Prostate gland (tissue), 2 donors: ENCODE measurements around the gene CLIP1.

Source experiments
- CTCF ChIP-seq, 4 experiments: fragments of 200-600 bp in 2 of 4; fragments of 450-650 bp in 2 of 4; sonication (generic) in 2 of 4; IDR thresholded peaks; 1 replicate in 3 of 4; 2 replicates in 1 of 4; pipeline ENCODE4 v1.5.1; 2016 to 2019; ENCODE audit warnings: antibody characterized with exemption in 4 of 4, mild to moderate bottlenecking in 2 of 4, moderate library complexity in 2 of 4
- POLR2AphosphoS5 ChIP-seq: sonication (generic); formaldehyde crosslinking; IDR thresholded peaks from one replicate; pipeline ENCODE4 v1.6.1; 2017; ENCODE audit warnings: antibody characterized with exemption

- TF ChIP-seq POLR2AphosphoS5 (no peak), CTCF (IDR thresholded peaks at IDR 0.05) (no peak)
These were observed 178.5 kb downstream of the CLIP1 start for GRCh38 chr12:122243965-122244364.
